IMR-90 (cell line): ENCODE data around the gene FARS2. TPM values are rescaled to one million over a fixed set of nuclear protein-coding genes. Genes with fewer than 3 reads are reported as not detected.

Experiments
- ATAC-seq: fragments of 200-7000 bp; cut with Tn5 transposase; 2 replicates; pipeline ENCODE4 v1.9.1; 2020; ENCODE audit warnings: low read depth, mild to moderate bottlenecking, moderate library complexity
- BruUV-seq: library from RNA; stranded (reverse); fragments of 400-500 nt; replicated peaks from 2 replicates; lab custom pipeline; 2021; lab: Mats Ljungman, UMichigan
- CTCF ChIA-PET: fragments of 300-600 bp; formaldehyde crosslinking; extraction: SDS; loops from one replicate; lab custom pipeline; 2021; ENCODE audit warnings: antibody characterized with exemption; lab: Yijun Ruan, JAX
- POLR2A ChIA-PET: fragments of 300-600 bp; sonication (Branson Sonifier 250); formaldehyde crosslinking; loops from one replicate; lab custom pipeline; 2022; ENCODE audit warnings: antibody characterized with exemption; ENCODE audit not compliant: unreplicated experiment; lab: Charles Lee
- DNase-seq: peaks from one replicate; pipeline ENCODE4 v3.0.0; 2013
- H2AFZ ChIP-seq: replicated peaks from 2 replicates; pipeline ENCODE3; 2013; ENCODE audit warnings: low read length, mild to moderate bottlenecking; ENCODE audit not compliant: poor library complexity
- H2AK5ac ChIP-seq: 2 replicates; pipeline ENCODE4 v1.6.1; 2013; ENCODE audit warnings: low read depth, low read length, inconsistent platforms
- H2AK9ac ChIP-seq: replicated peaks from 2 replicates; pipeline ENCODE3; 2013; ENCODE audit warnings: mild to moderate bottlenecking, low read depth, low read length, moderate library complexity; ENCODE audit not compliant: poor library complexity
- H2BK120ac ChIP-seq: 2 replicates; pipeline ENCODE4 v1.6.1; 2013; ENCODE audit warnings: low read depth, low read length, inconsistent platforms
- H2BK15ac ChIP-seq: 3 replicates; pipeline ENCODE4 v1.6.1; 2013; ENCODE audit warnings: low read depth, low read length, inconsistent platforms
- H2BK20ac ChIP-seq: 2 replicates; pipeline ENCODE4 v1.6.1; 2013; ENCODE audit warnings: low read depth, mild to moderate bottlenecking, inconsistent platforms, low read length, moderate library complexity
- H2BK5ac ChIP-seq: 2 replicates; pipeline ENCODE4 v1.6.1; 2013; ENCODE audit warnings: mild to moderate bottlenecking, low read depth, low read length, inconsistent platforms; ENCODE audit not compliant: poor library complexity, severe bottlenecking
- H3K14ac ChIP-seq: replicated peaks from 2 replicates; pipeline ENCODE4 v1.6.1; 2013; ENCODE audit warnings: low read depth, low read length, inconsistent platforms
- H3K18ac ChIP-seq: 2 replicates; pipeline ENCODE4 v1.6.1; 2013; ENCODE audit warnings: low read depth, low read length, control low read depth
- H3K23ac ChIP-seq: 2 replicates; pipeline ENCODE4 v1.6.1; 2013; ENCODE audit warnings: low read depth, low read length, inconsistent platforms
- H3K27ac ChIP-seq: 2 replicates; pipeline ENCODE4 v1.5.1; 2013; ENCODE audit warnings: mild to moderate bottlenecking, control low read depth, low read length; ENCODE audit not compliant: insufficient read depth
- H3K27me3 ChIP-seq: 2 replicates; pipeline ENCODE4 v1.6.1; 2013; ENCODE audit warnings: low read length; ENCODE audit not compliant: control insufficient read depth, insufficient read depth
- H3K36me3 ChIP-seq: 2 replicates; pipeline ENCODE4 v1.6.1; 2013; ENCODE audit warnings: low read length, mixed read lengths; ENCODE audit not compliant: control insufficient read depth, insufficient read depth
- H3K4ac ChIP-seq: 2 replicates; pipeline ENCODE4 v1.6.1; 2013; ENCODE audit warnings: low read depth, low read length, inconsistent platforms
- H3K4me1 ChIP-seq: 2 replicates; pipeline ENCODE4 v1.6.1; 2013; ENCODE audit warnings: low read length, mixed read lengths; ENCODE audit not compliant: control insufficient read depth, insufficient read depth
- H3K4me2 ChIP-seq: 2 replicates; pipeline ENCODE4 v1.6.1; 2013; ENCODE audit warnings: low read depth, mild to moderate bottlenecking, control low read depth, low read length, moderate library complexity
- H3K4me3 ChIP-seq: 2 replicates; pipeline ENCODE4 v1.5.1; 2013; ENCODE audit warnings: low read depth, mild to moderate bottlenecking, control low read depth, low read length, moderate library complexity; ENCODE audit not compliant: insufficient read depth
- H3K56ac ChIP-seq: 2 replicates; pipeline ENCODE4 v1.6.1; 2013; ENCODE audit warnings: low read length, inconsistent platforms; ENCODE audit not compliant: insufficient read depth; ENCODE audit errors: extremely low read depth
- H3K79me1 ChIP-seq, 2 experiments: 2 replicates each; pipeline ENCODE4 v1.6.1; 2013; ENCODE audit warnings: low read length in 2 of 2, inconsistent platforms in 1 of 2, low read depth in 1 of 2
- H3K9ac ChIP-seq: 2 replicates; pipeline ENCODE4 v1.6.1; 2013; ENCODE audit warnings: low read depth, low read length, control low read depth
- H3K9me1 ChIP-seq: 2 replicates; pipeline ENCODE4 v1.6.1; 2013; ENCODE audit warnings: low read length, inconsistent platforms; ENCODE audit not compliant: insufficient read depth
- H3K9me3 ChIP-seq: 2 replicates; pipeline ENCODE4 v1.6.1; 2013; ENCODE audit warnings: low read length; ENCODE audit not compliant: control insufficient read depth, insufficient read depth
- H4K20me1 ChIP-seq: 2 replicates; pipeline ENCODE4 v1.6.1; 2013; ENCODE audit warnings: low read length, inconsistent platforms; ENCODE audit not compliant: insufficient read depth
- H4K5ac ChIP-seq: 2 replicates; pipeline ENCODE4 v1.6.1; 2013; ENCODE audit warnings: mild to moderate bottlenecking, low read depth, low read length, control low read depth
- H4K8ac ChIP-seq, 2 experiments: 2 replicates each; pipeline ENCODE4 v1.6.1; 2013; ENCODE audit warnings: low read depth in 2 of 2, low read length in 2 of 2, control low read depth in 1 of 2, inconsistent platforms in 1 of 2
- H4K91ac ChIP-seq: 2 replicates; pipeline ENCODE4 v1.6.1; 2013; ENCODE audit warnings: low read depth, low read length, inconsistent platforms; ENCODE audit not compliant: insufficient read depth
- BHLHE40 ChIP-seq: fragments of 150-350 bp; IDR thresholded peaks from 2 replicates; pipeline ENCODE4 v1.6.1; 2016; ENCODE audit warnings: mild to moderate bottlenecking, low read depth, low read length
- MAFK ChIP-seq: IDR thresholded peaks from 2 replicates; pipeline ENCODE4 v1.6.1; 2012; ENCODE audit warnings: low read depth, low read length, improper control_type of control experiment
- MAZ ChIP-seq: IDR thresholded peaks from 2 replicates; pipeline ENCODE4 v1.6.1; 2012; ENCODE audit warnings: low read depth, mild to moderate bottlenecking, low read length, improper control_type of control experiment, moderate library complexity, borderline replicate concordance
- RAD21 ChIP-seq: IDR thresholded peaks from 2 replicates; pipeline ENCODE4 v1.6.1; 2012; ENCODE audit warnings: low read length, improper control_type of control experiment
- RCOR1 ChIP-seq: IDR thresholded peaks from 2 replicates; pipeline ENCODE4 v1.6.1; 2012; ENCODE audit warnings: mild to moderate bottlenecking, low read length, improper control_type of control experiment; ENCODE audit not compliant: insufficient replicate concordance
- SMC3 ChIP-seq: fragments of 150-350 bp; IDR thresholded peaks from 2 replicates; pipeline ENCODE4 v1.6.1; 2016; ENCODE audit warnings: low read depth, mild to moderate bottlenecking, antibody characterized with exemption, low read length, moderate library complexity
- USF2 ChIP-seq: fragments of 150-350 bp; IDR thresholded peaks from 2 replicates; pipeline ENCODE4 v1.6.1; 2017; ENCODE audit warnings: mild to moderate bottlenecking, antibody characterized with exemption, low read length, low read depth
- WGBS, 2 experiments: methylation state at CpG; one replicate each; pipeline versions ENCODE4 v1.1.5 to v1.1.7; 2013; ENCODE audit warnings: missing lambda C conversion rate in 2 of 2; ENCODE audit not compliant: insufficient read length in 1 of 2; ENCODE audit errors: extremely low coverage in 2 of 2; 5-methylcytosine and 5-hydroxymethylcytosine counted together
- dilution Hi-C: fragments of 300-500 bp; cut with HindIII; formaldehyde crosslinking; loops from one replicate; pipeline ENCODE4 v1.14.3; 2018; ENCODE audit warnings: low sequenced_read_pairs; ENCODE audit not compliant: unreplicated experiment
- in situ Hi-C: fragments of 300-500 bp; cut with MboI; formaldehyde crosslinking; loops from 3 replicates; pipeline ENCODE4 v1.14.3; 2019; ENCODE audit warnings: low sequenced_read_pairs, inconsistent platforms, mixed read lengths
- intact Hi-C: fragments of 100-400 bp; cut with micrococcal nuclease; formaldehyde crosslinking; loops from 2 replicates; pipeline ENCODE4 v1.10.0; 2022
- polyA plus RNA-seq, 3 experiments: library from polyadenylated mRNA; depleted of rRNA; stranded (reverse); fragments of >200 nt; gene quantifications; 2 replicates each; pipeline ENCODE4 v1.2.3, GENCODE V29; 2012; ENCODE audit warnings: low replicate concordance in 1 of 3
- total RNA-seq: library from RNA; depleted of rRNA; stranded (reverse); fragments of >200 nt; gene quantifications from 2 replicates; pipeline ENCODE4 v1.2.3, GENCODE V29; 2012

Gene FARS2
- total and polyA plus RNA-seq, 2 of the 4 experiments (the other 2 are of a cell fraction): 12.1 to 28.9 TPM

GRCh38 chr6:5314191-5314865, 53.0 kb downstream of the FARS2 start:
- ATAC-seq (no peak), DNase-seq (no peak)
- no peak overlapping the region for H3K4me3 ChIP-seq
- intact Hi-C loops (no loop called here), in situ Hi-C loops (no loop called here), dilution Hi-C loops (no loop called here)
- no peak for TF ChIP-seq MAZ
- no peak for TF ChIP-seq USF2
- TF ChIP-seq RCOR1: no peak
- TF ChIP-seq BHLHE40: no peak
- no peak for TF ChIP-seq MAFK
- TF ChIP-seq RAD21: no peak
- no peak for TF ChIP-seq SMC3
- no peak overlapping the region for H2BK15ac ChIP-seq
- ChIA-PET CTCF (no interaction called here), POLR2A (no interaction called here)
- no peak overlapping the region for H3K27ac ChIP-seq
- WGBS, 2 experiments: 100% methylated on average over 1 of the region's 4 CpGs; no CpG with 5 or more reads in 1 of the 2 experiments
- no peak overlapping the region for H4K5ac ChIP-seq
- H3K4me2 ChIP-seq: no peak overlapping the region
- no peak overlapping the region for H3K14ac ChIP-seq
- H3K56ac ChIP-seq: no peak overlapping the region
- H3K36me3 ChIP-seq: no peaks in the 10 kb centered on the region
- peak overlapping the region; percentile 12; the same call in 1 of the 2 replicates for H2AK5ac ChIP-seq
- no peak overlapping the region for H3K23ac ChIP-seq
- H3K9ac ChIP-seq: no peak overlapping the region
- peaks cover 12 to 13% of the 10 kb centered on the region in 2 experiments for H3K79me1 ChIP-seq
- H3K27me3 ChIP-seq: no peaks in the 10 kb centered on the region
- H2AFZ ChIP-seq: no peak overlapping the region
- no peak overlapping the region for H3K4ac ChIP-seq
- no peak overlapping the region for H4K91ac ChIP-seq
- H3K9me1 ChIP-seq: peaks cover 3% of the 10 kb centered on the region; the same call in 1 of the 2 replicates
- no peak overlapping the region for H2AK9ac ChIP-seq
- no peak overlapping the region for H4K8ac ChIP-seq
- peaks cover 6% of the 10 kb centered on the region; the same call in 1 of the 2 replicates for H4K20me1 ChIP-seq
- no peak overlapping the region for H2BK20ac ChIP-seq
- BruUV-seq: no TSS peak
- H3K18ac ChIP-seq: no peak overlapping the region
- no peaks in the 10 kb centered on the region for H3K9me3 ChIP-seq
- H3K4me1 ChIP-seq: peaks cover 4% of the 10 kb centered on the region; the same call in 1 of the 2 replicates
- H2BK120ac ChIP-seq: no peak overlapping the region
- no peak overlapping the region for H2BK5ac ChIP-seq
